Fibroblast of pulmonary artery (primary cell): ENCODE results near the gene TMEM175.

Source experiments
- DNase-seq: peaks from one replicate; pipeline ENCODE4 v3.0.0-alpha.2; 2010; ENCODE audit warnings: low read depth
- H3K4me3 ChIP-seq: replicated peaks from 2 replicates; pipeline ENCODE4 v1.5.1; 2011; ENCODE audit warnings: low read depth, mild to moderate bottlenecking, control low read depth, low read length, moderate library complexity
- CTCF ChIP-seq: IDR thresholded peaks from 2 replicates; pipeline ENCODE4 v1.5.1; 2011; ENCODE audit warnings: mild to moderate bottlenecking, control low read depth, low read length, inconsistent platforms; ENCODE audit errors: missing control alignments

TMEM175 gene

GRCh38 chr4:955931-956381 is 23.7 kb downstream of the TMEM175 start:
- DNase-seq, result no peak
- no peak for TF ChIP-seq CTCF
- no peak overlapping the region for H3K4me3 ChIP-seq

- no peak for DNase-seq
- no peak overlapping the region for H3K4me3 ChIP-seq
- TF ChIP-seq CTCF, result no peak
These were observed 24.4 kb downstream of the TMEM175 start for GRCh38 chr4:956531-957230.

GRCh38 chr4:957231-957580 is 24.9 kb downstream of the TMEM175 start:
- DNase-seq, result no peak
- TF ChIP-seq CTCF, result no peak
- no peak overlapping the region for H3K4me3 ChIP-seq

- no peak overlapping the region for H3K4me3 ChIP-seq
- no peak for DNase-seq
- TF ChIP-seq CTCF, result no peak
These were observed 25.5 kb downstream of the TMEM175 start for GRCh38 chr4:957581-958313.

- no peak for TF ChIP-seq CTCF
- DNase-seq, result no peak
- H3K4me3 ChIP-seq, result no peak overlapping the region
These were observed 26.0 kb downstream of the TMEM175 start for GRCh38 chr4:958314-958665.

GRCh38 chr4:958696-959337 is 26.6 kb downstream of the TMEM175 start:
- no peak for DNase-seq
- TF ChIP-seq CTCF, result no peak
- H3K4me3 ChIP-seq, result no peak overlapping the region
